ENCODE results near the gene KCNQ1. TPM values are rescaled to one million over a fixed set of nuclear protein-coding genes. Genes with fewer than 3 reads are reported as not detected.

KCNQ1 gene
- polyA plus RNA-seq, 1 of the 3 experiments (the other 2 are of a cell fraction), result 0.05 TPM

- Histone ChIP-seq H3K27me3 (ENCODE audit: insufficient read depth) (no peaks in the 10 kb centered on the region), H3K9me3 (no peaks in the 10 kb centered on the region), H3K4me3 (ENCODE audit: low read depth in 2 of 2, low read length in 1 of 2) (no peak overlapping the region), H3K4me2 (no peak overlapping the region), H3K27ac (ENCODE audit: low read depth in 2 of 2, low read length in 1 of 2) (no peak overlapping the region; a peak in 1 of 4 replicates), H3K9ac (no peak overlapping the region), H3K36me3 (replicated peaks in 1 of 2; ENCODE audit: control insufficient read depth in 1 of 2, insufficient read depth in 2 of 2, low read length in 1 of 2) (no peaks in the 10 kb centered on the region), H3F3A (replicated peaks; ENCODE audit: insufficient read depth) (no peaks in the 10 kb centered on the region), H3K9me2 (no peaks in the 10 kb centered on the region), H2AFZ (ENCODE audit: low read depth) (no peak overlapping the region), H3K4me1 (ENCODE audit: control insufficient read depth in 1 of 2, insufficient read depth in 2 of 2, low read depth in 1 of 2, low read length in 1 of 2) (peaks cover 0 to 8% of the 10 kb centered on the region in 2 experiments; a peak in 1 of 4 replicates), H3K79me2 (ENCODE audit: insufficient read depth) (no peaks in the 10 kb centered on the region), H4K20me1 (ENCODE audit: insufficient read depth) (no peaks in the 10 kb centered on the region)
- peak; percentile 58 for TF ChIP-seq GATA2 (CRISPR knock-in tag; IDR thresholded peaks at IDR 0.05)
- TF ChIP-seq GABPA (IDR thresholded peaks at IDR 0.05; ENCODE audit: low read depth), result no peak
- CTCF ChIA-PET, result interaction anchor here (1.3 kb wide), 1 partner anchor 313 kb away, joined by 3 read pairs; no protein-coding TSS in a partner anchor
- DNase-seq, result no peak
- 44% methylated on average over 5 of the region's 17 CpGs for WGBS (ENCODE audit: low lambda C conversion rate)
- POLR2A ChIA-PET, result no interaction called here
These were observed 401.2 kb downstream of the KCNQ1 start for GRCh38 chr11:2846056-2846455.

DNA sequence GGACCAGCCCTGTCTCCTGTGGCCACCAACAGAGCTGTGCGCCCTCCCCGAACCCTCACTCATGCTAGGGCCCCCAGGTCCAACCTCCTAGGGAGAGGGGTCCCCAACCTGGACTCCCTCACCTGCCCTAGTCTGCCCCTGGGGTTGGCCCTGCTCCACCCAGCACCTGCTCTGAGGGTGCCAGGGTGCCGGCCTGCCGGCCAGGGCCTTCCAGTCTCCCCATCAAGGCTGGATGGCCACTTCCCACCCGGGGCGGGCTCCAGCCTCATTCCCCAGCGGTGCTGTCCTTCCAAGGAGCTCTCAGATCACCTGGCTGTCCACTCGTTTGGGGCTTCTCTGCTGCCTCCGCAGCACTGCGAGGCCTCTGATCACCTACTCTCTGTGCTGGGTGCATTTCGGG is 401.7 kb downstream of the KCNQ1 start:
- POLR2A ChIA-PET, result no interaction called here
- Histone ChIP-seq H3K36me3 (replicated peaks in 1 of 2; ENCODE audit: control insufficient read depth in 1 of 2, insufficient read depth in 2 of 2, low read length in 1 of 2) (no peaks in the 10 kb centered on the region), H3K4me2 (no peak overlapping the region), H3K4me1 (ENCODE audit: control insufficient read depth in 1 of 2, insufficient read depth in 2 of 2, low read depth in 1 of 2, low read length in 1 of 2) (peaks cover 0 to 8% of the 10 kb centered on the region in 2 experiments; a peak in 1 of 4 replicates), H3K27me3 (ENCODE audit: insufficient read depth) (no peaks in the 10 kb centered on the region), H3K9me2 (no peaks in the 10 kb centered on the region), H3F3A (replicated peaks; ENCODE audit: insufficient read depth) (no peaks in the 10 kb centered on the region), H3K9me3 (no peaks in the 10 kb centered on the region), H3K9ac (no peak overlapping the region), H3K27ac (ENCODE audit: low read depth in 2 of 2, low read length in 1 of 2) (no peak overlapping the region), H3K79me2 (ENCODE audit: insufficient read depth) (no peaks in the 10 kb centered on the region), H4K20me1 (ENCODE audit: insufficient read depth) (no peaks in the 10 kb centered on the region), H3K4me3 (ENCODE audit: low read depth in 2 of 2, low read length in 1 of 2) (no peak overlapping the region), H2AFZ (ENCODE audit: low read depth) (no peak overlapping the region)
- DNase-seq, result no peak
- 37% methylated on average over 4 of the region's 11 CpGs for WGBS (ENCODE audit: low lambda C conversion rate)
- TF ChIP-seq FOXJ3 (CRISPR knock-in tag; IDR thresholded peaks at IDR 0.05) (no peak), RFX5 (IDR thresholded peaks at IDR 0.05; ENCODE audit: low read length) (no peak), YY1 (IDR thresholded peaks at IDR 0.05; ENCODE audit: low read depth) (no peak), NFIC (IDR thresholded peaks at IDR 0.05; ENCODE audit: borderline replicate concordance) (no peak), MEF2A (IDR thresholded peaks at IDR 0.05; ENCODE audit: borderline replicate concordance, low read depth) (no peak), SIN3A (IDR thresholded peaks at IDR 0.05; ENCODE audit: borderline replicate concordance, low read depth, low read length) (no peak), MXI1 (IDR thresholded peaks at IDR 0.05; ENCODE audit: low read depth, low read length) (no peak), TEAD4 (IDR thresholded peaks at IDR 0.05; ENCODE audit: borderline replicate concordance, insufficient read depth) (no peak), CHD2 (IDR thresholded peaks at IDR 0.05; ENCODE audit: low read length, partially characterized antibody) (no peak), NRF1 (IDR thresholded peaks at IDR 0.05; ENCODE audit: low read depth, low read length) (no peak), RAD21 (IDR thresholded peaks at IDR 0.05; ENCODE audit: low read length) (no peak)
- TF ChIP-seq, protein P1, sequence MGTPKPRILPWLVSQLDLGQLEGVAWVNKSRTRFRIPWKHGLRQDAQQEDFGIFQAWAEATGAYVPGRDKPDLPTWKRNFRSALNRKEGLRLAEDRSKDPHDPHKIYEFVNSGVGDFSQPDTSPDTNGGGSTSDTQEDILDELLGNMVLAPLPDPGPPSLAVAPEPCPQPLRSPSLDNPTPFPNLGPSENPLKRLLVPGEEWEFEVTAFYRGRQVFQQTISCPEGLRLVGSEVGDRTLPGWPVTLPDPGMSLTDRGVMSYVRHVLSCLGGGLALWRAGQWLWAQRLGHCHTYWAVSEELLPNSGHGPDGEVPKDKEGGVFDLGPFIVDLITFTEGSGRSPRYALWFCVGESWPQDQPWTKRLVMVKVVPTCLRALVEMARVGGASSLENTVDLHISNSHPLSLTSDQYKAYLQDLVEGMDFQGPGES (IDR thresholded peaks at IDR 0.05; ENCODE audit: low read depth, low read length), result no peak
- TF ChIP-seq, protein P2, sequence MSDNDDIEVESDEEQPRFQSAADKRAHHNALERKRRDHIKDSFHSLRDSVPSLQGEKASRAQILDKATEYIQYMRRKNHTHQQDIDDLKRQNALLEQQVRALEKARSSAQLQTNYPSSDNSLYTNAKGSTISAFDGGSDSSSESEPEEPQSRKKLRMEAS (IDR thresholded peaks at IDR 0.05; ENCODE audit: low read depth), result no peak
- TF ChIP-seq, protein P3, sequence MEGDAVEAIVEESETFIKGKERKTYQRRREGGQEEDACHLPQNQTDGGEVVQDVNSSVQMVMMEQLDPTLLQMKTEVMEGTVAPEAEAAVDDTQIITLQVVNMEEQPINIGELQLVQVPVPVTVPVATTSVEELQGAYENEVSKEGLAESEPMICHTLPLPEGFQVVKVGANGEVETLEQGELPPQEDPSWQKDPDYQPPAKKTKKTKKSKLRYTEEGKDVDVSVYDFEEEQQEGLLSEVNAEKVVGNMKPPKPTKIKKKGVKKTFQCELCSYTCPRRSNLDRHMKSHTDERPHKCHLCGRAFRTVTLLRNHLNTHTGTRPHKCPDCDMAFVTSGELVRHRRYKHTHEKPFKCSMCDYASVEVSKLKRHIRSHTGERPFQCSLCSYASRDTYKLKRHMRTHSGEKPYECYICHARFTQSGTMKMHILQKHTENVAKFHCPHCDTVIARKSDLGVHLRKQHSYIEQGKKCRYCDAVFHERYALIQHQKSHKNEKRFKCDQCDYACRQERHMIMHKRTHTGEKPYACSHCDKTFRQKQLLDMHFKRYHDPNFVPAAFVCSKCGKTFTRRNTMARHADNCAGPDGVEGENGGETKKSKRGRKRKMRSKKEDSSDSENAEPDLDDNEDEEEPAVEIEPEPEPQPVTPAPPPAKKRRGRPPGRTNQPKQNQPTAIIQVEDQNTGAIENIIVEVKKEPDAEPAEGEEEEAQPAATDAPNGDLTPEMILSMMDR (IDR thresholded peaks at IDR 0.05), result no peak
- CTCF ChIA-PET, result interaction anchor here (1.3 kb wide), 1 partner anchor 314 kb away, joined by 3 read pairs; no protein-coding TSS in a partner anchor

Measured in SK-N-SH (cell line).